HFFc6 (cell line): ENCODE data around the gene CARD10. TPM values are rescaled to one million over a fixed set of nuclear protein-coding genes. Genes with fewer than 3 reads are reported as not detected.

Experiments used
- DNase-seq: peaks from one replicate; pipeline ENCODE4 v3.0.0-alpha.2; 2018
- H3K27ac Mint-ChIP-seq: 2 replicates; pipeline ENCODE4 v1.8.0; 2020; ENCODE audit warnings: mild to moderate bottlenecking, mixed read lengths
- H3K27me3 Mint-ChIP-seq: 2 replicates; pipeline ENCODE4 v1.8.0; 2021; ENCODE audit warnings: mild to moderate bottlenecking, moderate library complexity, mixed read lengths; ENCODE audit not compliant: insufficient read depth
- H3K36me3 Mint-ChIP-seq: 2 replicates; pipeline ENCODE4 v1.8.0; 2021; ENCODE audit warnings: low read depth, mixed read lengths
- H3K4me1 Mint-ChIP-seq: 2 replicates; pipeline ENCODE4 v1.8.0; 2020; ENCODE audit warnings: low read depth, mixed read lengths
- H3K4me3 Mint-ChIP-seq: 2 replicates; pipeline ENCODE4 v1.8.0; 2020; ENCODE audit warnings: mild to moderate bottlenecking, moderate library complexity, mixed read lengths
- H3K9me3 Mint-ChIP-seq: 2 replicates; pipeline ENCODE4 v1.8.0; 2020; ENCODE audit warnings: mild to moderate bottlenecking, mixed read lengths
- total RNA-seq, 6 experiments: library from RNA; stranded (reverse); fragmentation: NEBNext Ultra II Directional; extraction: Animal tissue kit (Norgen Biotek cat#: 25700); gene quantifications; 2 replicates in 1 of 6; 3 replicates in 5 of 6; pipeline ENCODE4 v1.2.3, GENCODE V29; 2021
- TF ChIP-seq, protein P1 (sequence below): fragments of 200-600 bp; sonication (generic); IDR thresholded peaks from 2 replicates; pipeline ENCODE4 v1.5.0; 2021; ENCODE audit warnings: antibody characterized with exemption, mild to moderate bottlenecking

CARD10 gene
- total RNA-seq, 6 experiments from 2014 or later: 4.4 to 5.6 (median 4.8) TPM

DNA sequence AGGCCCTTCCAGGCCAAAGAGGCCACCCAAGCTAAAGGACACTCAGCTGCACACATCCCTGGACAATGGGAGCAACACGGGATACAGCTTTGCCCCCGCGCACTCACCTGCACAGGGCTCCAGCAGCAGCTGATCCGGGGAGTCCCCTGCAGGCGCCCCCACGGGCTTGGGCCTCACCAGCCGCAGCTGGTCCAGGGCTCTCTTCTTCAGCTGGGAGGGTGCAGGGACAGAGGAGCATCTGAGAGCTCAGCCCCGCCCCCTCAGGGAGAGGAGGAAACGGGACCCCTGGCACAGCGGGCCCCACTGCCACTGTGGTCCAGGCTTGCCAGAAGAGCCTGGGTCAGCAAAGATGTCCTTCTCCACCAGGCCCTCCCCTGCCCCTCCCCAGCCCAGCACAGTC is 25.2 kb downstream of the CARD10 start:
- TF ChIP-seq, protein P1, sequence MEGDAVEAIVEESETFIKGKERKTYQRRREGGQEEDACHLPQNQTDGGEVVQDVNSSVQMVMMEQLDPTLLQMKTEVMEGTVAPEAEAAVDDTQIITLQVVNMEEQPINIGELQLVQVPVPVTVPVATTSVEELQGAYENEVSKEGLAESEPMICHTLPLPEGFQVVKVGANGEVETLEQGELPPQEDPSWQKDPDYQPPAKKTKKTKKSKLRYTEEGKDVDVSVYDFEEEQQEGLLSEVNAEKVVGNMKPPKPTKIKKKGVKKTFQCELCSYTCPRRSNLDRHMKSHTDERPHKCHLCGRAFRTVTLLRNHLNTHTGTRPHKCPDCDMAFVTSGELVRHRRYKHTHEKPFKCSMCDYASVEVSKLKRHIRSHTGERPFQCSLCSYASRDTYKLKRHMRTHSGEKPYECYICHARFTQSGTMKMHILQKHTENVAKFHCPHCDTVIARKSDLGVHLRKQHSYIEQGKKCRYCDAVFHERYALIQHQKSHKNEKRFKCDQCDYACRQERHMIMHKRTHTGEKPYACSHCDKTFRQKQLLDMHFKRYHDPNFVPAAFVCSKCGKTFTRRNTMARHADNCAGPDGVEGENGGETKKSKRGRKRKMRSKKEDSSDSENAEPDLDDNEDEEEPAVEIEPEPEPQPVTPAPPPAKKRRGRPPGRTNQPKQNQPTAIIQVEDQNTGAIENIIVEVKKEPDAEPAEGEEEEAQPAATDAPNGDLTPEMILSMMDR: no peak
- Mint-ChIP-seq H3K4me1 (peaks cover 36% of the 10 kb centered on the region), H3K27ac (no peak overlapping the region), H3K4me3 (no peak overlapping the region), H3K27me3 (peaks cover 2% of the 10 kb centered on the region), H3K9me3 (no peaks in the 10 kb centered on the region), H3K36me3 (no peaks in the 10 kb centered on the region)
- DNase-seq: no peak

DNA sequence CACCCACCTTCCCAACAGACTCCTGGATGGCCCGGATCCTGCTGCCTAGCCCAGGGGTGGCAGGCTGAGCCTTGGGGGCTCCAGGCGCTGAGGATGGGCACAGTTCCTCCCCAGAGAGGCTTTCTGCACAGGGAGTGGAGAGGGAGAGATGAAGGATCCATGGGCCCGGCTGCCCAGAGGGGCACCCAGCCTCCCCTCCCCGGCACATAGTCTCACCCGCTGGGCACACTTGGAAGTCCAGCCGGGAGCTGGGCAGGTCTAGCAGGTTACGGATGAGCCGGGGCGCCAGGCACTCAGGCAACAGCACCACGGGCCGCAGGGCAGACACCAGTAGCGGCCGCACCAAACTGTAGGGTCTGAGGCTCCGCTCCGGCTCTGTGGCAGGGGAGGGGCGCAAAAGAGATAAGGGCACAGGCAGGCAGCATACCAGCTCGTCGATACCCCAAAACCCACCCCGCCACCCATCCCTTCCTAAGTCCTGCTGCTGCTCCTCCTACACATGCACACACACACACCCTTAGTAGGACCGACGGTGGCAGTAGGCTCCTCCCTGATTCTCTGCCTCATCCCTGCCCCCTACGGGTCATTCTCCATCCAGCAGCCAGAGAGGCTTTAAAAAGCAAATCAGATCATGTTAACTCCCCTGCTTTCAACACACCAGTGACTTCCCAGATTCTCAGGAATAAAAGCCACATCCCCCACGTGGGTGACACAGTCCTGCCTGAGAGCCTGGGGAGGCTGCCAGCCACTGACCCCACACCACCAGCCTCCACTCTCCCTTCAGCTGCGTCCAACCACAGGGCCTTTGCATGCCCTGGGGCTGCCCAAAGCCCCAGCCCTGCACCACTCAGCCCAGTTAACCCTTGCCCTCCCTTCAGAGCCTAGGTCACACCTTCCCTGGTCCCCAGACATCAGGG is 26.5 kb downstream of the CARD10 start:
- TF ChIP-seq, protein P1: peak; percentile 70
- H3K27me3 Mint-ChIP-seq: peaks cover 2% of the 10 kb centered on the region
- H3K4me3 Mint-ChIP-seq: no peak overlapping the region
- peak; percentile 63 for DNase-seq
- H3K4me1 Mint-ChIP-seq: peaks cover 31% of the 10 kb centered on the region
- no peaks in the 10 kb centered on the region for H3K36me3 Mint-ChIP-seq
- no peak overlapping the region for H3K27ac Mint-ChIP-seq
- H3K9me3 Mint-ChIP-seq: no peaks in the 10 kb centered on the region

DNA sequence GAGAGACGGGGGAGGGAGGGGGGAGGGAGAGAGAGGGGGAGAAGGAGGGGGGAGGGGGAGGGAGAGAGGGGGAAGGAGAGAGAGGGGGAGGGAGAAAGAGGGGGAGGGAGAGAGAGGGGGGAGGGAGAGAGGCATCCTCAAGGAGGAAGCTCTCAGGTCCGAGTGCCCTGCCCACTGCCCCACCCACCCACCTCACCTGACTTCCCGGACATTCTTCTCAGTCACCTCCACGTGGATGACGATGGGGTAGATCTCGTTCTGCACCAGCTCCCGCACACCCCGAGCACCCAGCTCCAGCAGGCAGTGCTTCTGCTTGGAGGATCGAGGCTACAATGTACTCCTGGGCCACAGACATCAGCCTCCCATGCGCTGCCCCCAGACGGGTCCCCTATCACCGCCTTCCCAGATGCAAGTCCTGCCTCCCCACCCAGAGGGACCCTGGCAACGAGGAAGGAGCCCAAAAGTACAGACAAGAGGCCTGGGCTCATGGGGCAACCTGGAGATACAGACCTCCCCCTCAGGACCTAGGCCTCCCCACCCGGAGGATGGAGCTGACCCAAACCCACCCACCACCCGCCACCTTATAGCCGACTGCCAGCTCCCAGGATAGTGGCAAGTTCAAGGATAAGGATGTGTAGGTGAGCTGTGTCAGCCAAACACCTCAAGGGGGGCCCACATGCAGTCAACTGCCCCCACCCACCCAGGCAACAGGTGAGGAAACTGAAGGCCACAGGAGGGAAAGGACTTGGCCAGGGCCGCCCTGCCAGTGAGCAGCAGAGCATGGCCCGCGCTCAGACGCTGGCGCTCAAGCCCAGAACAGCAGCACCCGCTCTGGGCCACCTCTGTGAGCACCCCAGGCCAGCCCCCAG is 27.4 kb downstream of the CARD10 start:
- Mint-ChIP-seq H3K4me3 (no peak overlapping the region), H3K27ac (no peak overlapping the region), H3K27me3 (peaks cover 2% of the 10 kb centered on the region), H3K4me1 (peaks cover 30% of the 10 kb centered on the region), H3K36me3 (no peaks in the 10 kb centered on the region), H3K9me3 (no peaks in the 10 kb centered on the region)
- TF ChIP-seq, protein P1: no peak
- DNase-seq: no peak

DNA sequence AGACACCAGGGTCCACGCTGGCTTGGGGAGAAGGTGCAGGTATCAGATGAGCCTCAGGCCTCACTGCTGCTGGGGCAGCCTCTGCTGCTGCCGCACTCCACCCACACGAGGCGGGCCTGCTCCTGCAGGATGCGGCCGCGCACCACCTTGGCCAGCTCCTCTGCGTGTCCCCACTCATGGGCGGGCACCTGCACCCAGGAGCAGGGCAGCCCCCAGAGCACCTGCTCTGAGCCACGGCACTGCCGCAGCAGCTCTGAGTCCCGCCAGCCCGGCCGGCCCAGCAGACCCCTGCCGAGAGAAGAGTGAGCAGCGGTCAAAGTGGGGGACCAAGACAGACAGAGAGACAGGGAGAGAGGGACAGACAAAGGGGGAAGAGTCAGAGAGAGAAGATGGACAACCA is 28.1 kb downstream of the CARD10 start:
- peaks cover 29% of the 10 kb centered on the region for H3K4me1 Mint-ChIP-seq
- DNase-seq: no peak
- H3K27ac Mint-ChIP-seq: no peak overlapping the region
- TF ChIP-seq, protein P1: no peak
- H3K4me3 Mint-ChIP-seq: no peak overlapping the region
- H3K9me3 Mint-ChIP-seq: no peaks in the 10 kb centered on the region
- H3K27me3 Mint-ChIP-seq: peaks cover 2% of the 10 kb centered on the region
- H3K36me3 Mint-ChIP-seq: no peaks in the 10 kb centered on the region

DNA sequence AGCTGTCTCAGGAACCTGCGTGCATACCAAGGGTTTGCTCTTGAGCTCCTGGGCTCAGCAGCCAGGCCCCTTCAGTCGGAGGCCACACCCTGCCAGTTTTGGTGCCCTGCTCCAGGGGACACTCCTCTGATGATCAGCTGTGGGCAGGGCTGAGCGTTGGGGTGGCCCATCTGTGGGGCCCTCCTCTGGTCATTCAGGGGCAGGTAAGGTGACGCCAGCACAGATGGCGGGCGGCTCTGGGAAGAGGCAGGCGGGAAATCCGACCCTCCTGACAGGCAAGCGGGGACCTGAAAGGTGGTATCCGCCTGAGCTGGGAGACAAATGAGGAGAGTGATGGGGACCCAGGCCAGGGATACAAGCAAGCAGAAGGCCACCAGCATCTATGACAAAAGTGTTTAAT is 29.2 kb downstream of the CARD10 start:
- H3K27me3 Mint-ChIP-seq: peaks cover 2% of the 10 kb centered on the region
- no peak overlapping the region for H3K27ac Mint-ChIP-seq
- no peak overlapping the region for H3K4me3 Mint-ChIP-seq
- H3K36me3 Mint-ChIP-seq: no peaks in the 10 kb centered on the region
- no peaks in the 10 kb centered on the region for H3K9me3 Mint-ChIP-seq
- TF ChIP-seq, protein P1: no peak
- no peak for DNase-seq
- peaks cover 25% of the 10 kb centered on the region for H3K4me1 Mint-ChIP-seq
